GM18868 (cell line): ENCODE results near the gene HIF1A.

Experiments
- ATAC-seq: cut with Tn5 transposase; IDR thresholded peaks from one replicate; pipeline ENCODE4 v1.9.1; 2021; ENCODE audit warnings: mild to moderate bottlenecking, moderate library complexity; ENCODE audit not compliant: unreplicated experiment

Gene HIF1A

DNA sequence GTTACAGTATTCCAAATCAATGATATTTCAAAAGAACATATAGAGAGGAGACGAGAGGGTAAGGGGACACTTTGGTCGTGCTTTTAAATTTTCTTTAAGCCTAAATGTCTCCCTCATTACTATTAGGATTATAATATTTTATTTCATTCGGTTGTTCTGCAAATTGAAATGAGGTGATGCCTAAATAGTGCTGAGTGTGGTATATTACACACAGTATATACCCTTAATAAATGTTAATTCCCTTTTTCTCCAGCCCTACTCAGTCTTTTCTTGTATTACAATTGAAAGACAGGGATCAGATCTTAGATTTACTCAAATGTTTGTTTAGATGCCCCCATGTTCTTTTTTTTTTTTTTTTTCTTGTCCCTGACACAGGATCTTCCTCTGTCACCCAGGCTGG, 74.6 kb downstream of the HIF1A start:
- ATAC-seq: no peak

DNA sequence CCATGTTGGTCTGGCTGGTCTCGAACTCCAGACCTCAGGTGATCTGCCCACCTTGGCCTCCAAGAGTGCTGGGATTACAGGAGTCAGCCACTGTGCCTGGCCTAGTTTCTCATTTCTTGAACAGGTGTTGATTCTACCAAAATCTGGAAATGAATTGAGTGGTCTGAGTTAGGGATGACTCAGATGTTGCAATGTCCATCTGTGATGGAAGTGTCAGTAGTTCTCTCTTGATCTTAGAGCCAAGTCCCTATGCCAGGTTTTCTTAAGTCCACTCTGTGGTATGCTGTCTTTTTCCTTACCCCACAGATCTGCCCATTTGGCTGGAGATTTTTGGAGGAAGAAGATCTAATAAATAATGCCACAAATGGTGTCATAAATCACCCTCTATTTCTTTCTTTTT, 79.5 kb downstream of the HIF1A start:
- ATAC-seq: no peak

DNA sequence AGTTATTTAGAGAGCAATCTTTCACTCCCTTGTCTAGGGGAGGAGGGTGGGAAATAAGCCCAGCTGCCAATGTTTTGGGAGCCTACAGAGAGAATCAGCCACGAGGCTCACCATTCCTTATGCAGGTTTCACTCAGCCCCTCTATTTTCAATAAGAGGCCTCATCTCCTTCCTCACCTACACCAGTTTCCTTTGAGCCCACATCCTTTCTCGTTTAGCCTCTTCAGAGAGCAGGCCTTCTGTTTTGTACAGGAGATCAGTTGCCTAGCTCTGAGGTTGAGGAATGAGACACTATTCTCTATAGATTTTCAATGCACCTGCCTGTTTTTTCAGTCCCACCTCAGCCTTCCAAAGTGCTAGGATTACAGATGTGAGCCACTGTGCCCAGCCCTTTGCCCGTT, 84.8 kb downstream of the HIF1A start:
- ATAC-seq: peak; percentile 76

DNA sequence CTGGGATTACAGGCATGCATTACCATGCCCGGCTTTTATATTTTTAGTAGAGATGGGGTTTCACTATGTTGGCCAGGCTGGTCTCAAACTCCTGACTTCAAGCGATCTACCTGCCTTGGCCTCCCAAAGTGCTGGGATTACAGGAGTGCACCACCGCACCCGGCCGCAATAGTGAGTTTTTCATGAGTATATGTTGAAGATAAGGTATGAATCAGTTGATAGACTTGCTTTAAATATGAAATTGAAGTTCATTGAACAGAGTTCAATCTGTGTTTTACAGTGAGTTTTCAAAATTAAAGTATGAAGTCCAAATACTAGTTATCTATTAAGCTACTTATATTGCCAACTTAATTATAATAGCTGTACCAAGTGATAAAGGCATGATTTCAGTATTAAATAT, 102.0 kb downstream of the HIF1A start:
- no peak for ATAC-seq
